OCI-LY1 (cell line): ENCODE measurements around the gene UMPS.

Source experiments
- EZH2 ChIP-seq: fragments of 200-600 bp; sonication (generic), shearing (Covaris generic); IDR thresholded peaks from 2 replicates; pipeline ENCODE4 v1.8.0; 2017; ENCODE audit warnings: borderline replicate concordance, mixed run types, mild to moderate bottlenecking, antibody characterized with exemption, low read length, moderate library complexity, mixed read lengths
- TF ChIP-seq, protein P1 (sequence below): fragments of 200-600 bp; sonication (generic), shearing (Covaris generic); IDR thresholded peaks from 2 replicates; pipeline ENCODE4 v1.5.1; 2017; ENCODE audit warnings: mild to moderate bottlenecking, antibody characterized with exemption, low read length, moderate library complexity, mixed read lengths

DNA sequence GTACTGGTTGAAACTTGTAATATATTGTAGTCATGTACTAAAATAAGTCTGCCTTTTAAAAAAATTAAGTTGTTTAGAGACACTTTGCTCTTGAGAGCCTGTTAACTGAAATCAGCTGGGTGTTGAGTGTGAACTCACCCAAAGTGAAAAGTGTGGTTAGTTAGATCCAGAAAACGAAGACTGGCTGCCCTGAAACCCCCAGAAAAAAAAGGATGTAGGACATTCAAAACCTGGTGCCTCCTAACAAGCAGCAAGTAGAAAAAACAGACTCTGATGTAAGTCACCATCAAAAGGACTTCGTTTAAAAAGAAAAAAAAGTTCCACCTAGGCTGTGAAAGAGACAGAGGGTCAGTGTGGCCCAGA, 40.8 kb downstream of the UMPS start:
- no peak for TF ChIP-seq EZH2
- TF ChIP-seq, protein P1, sequence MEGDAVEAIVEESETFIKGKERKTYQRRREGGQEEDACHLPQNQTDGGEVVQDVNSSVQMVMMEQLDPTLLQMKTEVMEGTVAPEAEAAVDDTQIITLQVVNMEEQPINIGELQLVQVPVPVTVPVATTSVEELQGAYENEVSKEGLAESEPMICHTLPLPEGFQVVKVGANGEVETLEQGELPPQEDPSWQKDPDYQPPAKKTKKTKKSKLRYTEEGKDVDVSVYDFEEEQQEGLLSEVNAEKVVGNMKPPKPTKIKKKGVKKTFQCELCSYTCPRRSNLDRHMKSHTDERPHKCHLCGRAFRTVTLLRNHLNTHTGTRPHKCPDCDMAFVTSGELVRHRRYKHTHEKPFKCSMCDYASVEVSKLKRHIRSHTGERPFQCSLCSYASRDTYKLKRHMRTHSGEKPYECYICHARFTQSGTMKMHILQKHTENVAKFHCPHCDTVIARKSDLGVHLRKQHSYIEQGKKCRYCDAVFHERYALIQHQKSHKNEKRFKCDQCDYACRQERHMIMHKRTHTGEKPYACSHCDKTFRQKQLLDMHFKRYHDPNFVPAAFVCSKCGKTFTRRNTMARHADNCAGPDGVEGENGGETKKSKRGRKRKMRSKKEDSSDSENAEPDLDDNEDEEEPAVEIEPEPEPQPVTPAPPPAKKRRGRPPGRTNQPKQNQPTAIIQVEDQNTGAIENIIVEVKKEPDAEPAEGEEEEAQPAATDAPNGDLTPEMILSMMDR = no peak
